DND-41 (cell line): ENCODE data around the gene IL1F10.

Source experiments
- ATAC-seq: fragments of 200-7000 bp; cut with Tn5 transposase; 3 replicates; pipeline ENCODE4 v1.9.1; 2021; ENCODE audit warnings: low read depth; ENCODE audit not compliant: insufficient read depth
- DNase-seq: peaks from one replicate; pipeline ENCODE4 v3.0.0-alpha.2; 2020
- H2AFZ ChIP-seq: 2 replicates; pipeline ENCODE4 v1.6.0; 2012; ENCODE audit warnings: low read depth, low read length
- H3K27ac ChIP-seq: 2 replicates; pipeline ENCODE4 v1.5.1; 2012; ENCODE audit warnings: low read length, inconsistent platforms
- H3K27me3 ChIP-seq: fragments of 200-600 bp; sonication (generic); 2 replicates; pipeline ENCODE4 v1.6.0; 2012; ENCODE audit warnings: low read length, mild to moderate bottlenecking, inconsistent platforms; ENCODE audit not compliant: insufficient read depth, poor library complexity
- H3K36me3 ChIP-seq: 2 replicates; pipeline ENCODE4 v1.5.1; 2012; ENCODE audit warnings: low read length, inconsistent platforms; ENCODE audit not compliant: insufficient read depth
- H3K4me1 ChIP-seq: 2 replicates; pipeline ENCODE4 v1.5.1; 2012; ENCODE audit warnings: mild to moderate bottlenecking, low read length; ENCODE audit not compliant: insufficient read depth
- H3K4me2 ChIP-seq: 2 replicates; pipeline ENCODE4 v1.6.0; 2012; ENCODE audit warnings: mild to moderate bottlenecking, moderate library complexity, low read length, inconsistent platforms; ENCODE audit not compliant: insufficient read depth
- H3K4me3 ChIP-seq, 2 experiments: fragments of 200-600 bp in 1 of 2; shearing (Covaris generic) in 1 of 2; 2 replicates each; pipeline ENCODE4 v1.5.1; 2012 to 2016; ENCODE audit warnings: inconsistent platforms in 2 of 2, low read length in 2 of 2, mild to moderate bottlenecking in 2 of 2, low read depth in 1 of 2, moderate library complexity in 1 of 2
- H3K79me2 ChIP-seq: 2 replicates; pipeline ENCODE4 v1.6.0; 2012; ENCODE audit warnings: low read length, inconsistent platforms; ENCODE audit not compliant: insufficient read depth
- H3K9ac ChIP-seq: 2 replicates; pipeline ENCODE4 v1.6.0; 2012; ENCODE audit warnings: low read depth, mild to moderate bottlenecking, inconsistent platforms, low read length, moderate library complexity
- H3K9me3 ChIP-seq: 2 replicates; pipeline ENCODE4 v1.5.1; 2012; ENCODE audit warnings: low read length, moderate library complexity, mild to moderate bottlenecking, inconsistent platforms; ENCODE audit not compliant: insufficient read depth, severe bottlenecking
- H4K20me1 ChIP-seq: 2 replicates; pipeline ENCODE4 v1.6.0; 2012; ENCODE audit warnings: low read length; ENCODE audit not compliant: insufficient read depth
- CTCF ChIP-seq: IDR thresholded peaks from 2 replicates; pipeline ENCODE4 v1.5.1; 2012; ENCODE audit warnings: borderline replicate concordance, low read length, moderate library complexity, mild to moderate bottlenecking; ENCODE audit not compliant: poor library complexity, severe bottlenecking; ENCODE audit errors: extremely low read depth
- EZH2 ChIP-seq: IDR thresholded peaks from 3 replicates; pipeline ENCODE4 v1.6.1; 2012; ENCODE audit warnings: borderline replicate concordance, low read depth, mild to moderate bottlenecking, moderate library complexity, low read length, inconsistent platforms; ENCODE audit not compliant: severe bottlenecking

Gene IL1F10

GRCh38 chr2:113085542-113085941, 17.8 kb downstream of the IL1F10 start:
- no peak overlapping the region for H3K4me2 ChIP-seq
- TF ChIP-seq EZH2 = no peak
- TF ChIP-seq CTCF = no peak
- ATAC-seq = no peak

GRCh38 chr2:113088213-113088992, 20.6 kb downstream of the IL1F10 start:
- H3K9me3 ChIP-seq = no peaks in the 10 kb centered on the region
- ATAC-seq = no peak
- DNase-seq = no peak
- no peak overlapping the region for H3K9ac ChIP-seq
- H3K4me3 ChIP-seq = no peak overlapping the region
- no peak overlapping the region for H3K27ac ChIP-seq
- TF ChIP-seq EZH2 (no peak), CTCF (no peak)
- no peaks in the 10 kb centered on the region for H3K36me3 ChIP-seq
- no peaks in the 10 kb centered on the region for H3K4me1 ChIP-seq
- no peaks in the 10 kb centered on the region for H3K79me2 ChIP-seq
- no peaks in the 10 kb centered on the region for H4K20me1 ChIP-seq
- peaks cover 16% of the 10 kb centered on the region for H3K27me3 ChIP-seq
- no peak overlapping the region for H2AFZ ChIP-seq
- no peak overlapping the region for H3K4me2 ChIP-seq

More at GRCh38 chr2:113085542-113085941, 17.8 kb downstream of the IL1F10 start:
- no peak overlapping the region for H3K4me3 ChIP-seq
- H2AFZ ChIP-seq = no peak overlapping the region
- no peak overlapping the region for H3K27ac ChIP-seq
- H3K4me1 ChIP-seq = no peaks in the 10 kb centered on the region
- no peaks in the 10 kb centered on the region for H4K20me1 ChIP-seq
- no peaks in the 10 kb centered on the region for H3K79me2 ChIP-seq
- H3K27me3 ChIP-seq = peaks cover 16% of the 10 kb centered on the region
- DNase-seq = no peak
- H3K36me3 ChIP-seq = no peaks in the 10 kb centered on the region
- no peaks in the 10 kb centered on the region for H3K9me3 ChIP-seq
- H3K9ac ChIP-seq = no peak overlapping the region

GRCh38 chr2:113089916-113090315, 22.1 kb downstream of the IL1F10 start:
- H3K4me2 ChIP-seq = no peak overlapping the region
- ATAC-seq (no peak), DNase-seq (no peak)
- H4K20me1 ChIP-seq = no peaks in the 10 kb centered on the region
- no peaks in the 10 kb centered on the region for H3K79me2 ChIP-seq
- no peaks in the 10 kb centered on the region for H3K36me3 ChIP-seq
- no peak overlapping the region for H3K9ac ChIP-seq
- no peaks in the 10 kb centered on the region for H3K9me3 ChIP-seq
- H3K27me3 ChIP-seq = peaks cover 16% of the 10 kb centered on the region
- no peaks in the 10 kb centered on the region for H3K4me1 ChIP-seq
- no peak overlapping the region for H2AFZ ChIP-seq
- H3K4me3 ChIP-seq = no peak overlapping the region
- no peak for TF ChIP-seq CTCF
- TF ChIP-seq EZH2 = no peak
- H3K27ac ChIP-seq = no peak overlapping the region
